K562 (cell line): Measurements from ENCODE around the gene BMPR2. TPM values are rescaled to one million over a fixed set of nuclear protein-coding genes. Genes with fewer than 3 reads are reported as not detected.

Source experiments
- ATAC-seq: fragments of 200-7000 bp; cut with Tn5 transposase; 3 replicates; pipeline ENCODE4 v1.9.1; 2020; ENCODE audit warnings: moderate library complexity
- BruUV-seq: library from RNA; stranded (reverse); fragments of 400-500 nt; replicated peaks from 2 replicates; lab custom pipeline; 2021; lab: Mats Ljungman, UMichigan
- CTCF ChIA-PET: fragments of 300-600 bp; formaldehyde crosslinking; extraction: SDS; loops from one replicate; lab custom pipeline; 2021; ENCODE audit warnings: low intra/inter-chr PET ratio; lab: Yijun Ruan, JAX
- POLR2A ChIA-PET: fragments of 300-600, 350-650 bp; sonication (Branson Sonifier 250); formaldehyde crosslinking; extraction: SDS; loops from one replicate; lab custom pipeline; 2021; ENCODE audit warnings: antibody characterized with exemption, inconsistent platforms; lab: Yijun Ruan, JAX
- DNase-seq, 4 experiments: peaks; one replicate each; pipeline versions ENCODE4 v3.0.0 to v3.0.0-alpha.2; 2011 to 2018; ENCODE audit warnings: low spot score in 3 of 4, mixed read lengths in 3 of 4; ENCODE audit errors: extremely low read depth in 1 of 4
- FAIRE-seq: peaks from 2 replicates; lab custom pipeline; 2011; peaks lifted over from hg19 to GRCh38; lab: Jason Lieb, UNC
- H2AFZ ChIP-seq: 2 replicates; pipeline ENCODE4 v1.6.0; 2011; ENCODE audit warnings: low read depth, low read length, control low read depth, inconsistent platforms
- H3K27ac ChIP-seq: fragments of 200-600 bp; 3 replicates; pipeline ENCODE4 v1.8.0; 2011; ENCODE audit warnings: low read depth, mild to moderate bottlenecking, control low read depth, inconsistent platforms, low read length, moderate library complexity, mixed read lengths; ENCODE audit errors: extremely low read depth
- H3K27me3 ChIP-seq, 2 experiments: fragments of 300-600 bp in 1 of 2; 2 replicates in 1 of 2; 3 replicates in 1 of 2; pipeline versions ENCODE4 v1.6.0 to v1.8.0; 2011; ENCODE audit warnings: inconsistent platforms in 2 of 2, low read length in 2 of 2, mild to moderate bottlenecking in 1 of 2, mixed read lengths in 1 of 2, moderate library complexity in 1 of 2; ENCODE audit not compliant: control insufficient read depth in 2 of 2, insufficient read depth in 2 of 2
- H3K36me3 ChIP-seq: fragments of 300-600 bp; 3 replicates; pipeline ENCODE4 v1.8.0; 2011; ENCODE audit warnings: mild to moderate bottlenecking, low read length, inconsistent platforms; ENCODE audit not compliant: control insufficient read depth, insufficient read depth
- H3K4me1 ChIP-seq, 2 experiments: fragments of 200-600 bp in 1 of 2; replicated peaks in 1 of 2; 2 replicates in 1 of 2; 3 replicates in 1 of 2; pipeline versions ENCODE4 v1.5.1 to v1.8.0; 2011; ENCODE audit warnings: inconsistent platforms in 2 of 2, low read length in 2 of 2, mild to moderate bottlenecking in 1 of 2, mixed read lengths in 1 of 2, moderate library complexity in 1 of 2; ENCODE audit not compliant: control insufficient read depth in 2 of 2, insufficient read depth in 2 of 2
- H3K4me2 ChIP-seq: 2 replicates; pipeline ENCODE4 v1.6.1; 2011; ENCODE audit warnings: low read length, control low read depth, inconsistent platforms, mixed read lengths; ENCODE audit not compliant: insufficient read depth
- H3K4me3 ChIP-seq: fragments of 200-600 bp; sonication (generic), shearing (Covaris generic); 2 replicates; pipeline ENCODE4 v1.5.1; 2016; ENCODE audit warnings: control low read depth, inconsistent platforms
- H3K79me2 ChIP-seq: fragments of 200-600 bp; 3 replicates; pipeline ENCODE4 v1.8.0; 2011; ENCODE audit warnings: low read length, inconsistent platforms; ENCODE audit not compliant: control insufficient read depth, insufficient read depth
- H3K9ac ChIP-seq, 2 experiments: 2 replicates each; pipeline versions ENCODE4 v1.6.0 to v1.6.1; 2011; ENCODE audit warnings: low read depth in 2 of 2, low read length in 2 of 2, control low read depth in 1 of 2, inconsistent platforms in 1 of 2, mild to moderate bottlenecking in 1 of 2, mixed read lengths in 1 of 2; ENCODE audit not compliant: insufficient read depth in 1 of 2
- H3K9me1 ChIP-seq: one replicate; pipeline ENCODE4 v1.6.0; 2011; ENCODE audit warnings: inconsistent platforms, mild to moderate bottlenecking, low read length, moderate library complexity; ENCODE audit not compliant: control insufficient read depth, insufficient read depth
- H3K9me3 ChIP-seq: replicated peaks from 2 replicates; pipeline ENCODE4 v1.5.1; 2011; ENCODE audit warnings: low read depth, low read length, inconsistent platforms; ENCODE audit not compliant: control insufficient read depth, insufficient read depth
- H4K20me1 ChIP-seq: replicated peaks from 2 replicates; pipeline ENCODE4 v1.6.1; 2011; ENCODE audit warnings: low read length, inconsistent platforms, mixed read lengths; ENCODE audit not compliant: control insufficient read depth, insufficient read depth
- MYNN ChIP-seq, 2 experiments: sonication (generic); formaldehyde crosslinking in 1 of 2; IDR thresholded peaks; 2 replicates each; pipeline versions ENCODE4 v1.5.0 to v1.6.1; 2016 to 2020; ENCODE audit warnings: antibody characterized with exemption in 1 of 2, missing genetic modification reagents in 1 of 2
- ZBTB34 ChIP-seq: fragments of 250-450 bp; sonication (Bioruptor Pico); IDR thresholded peaks from 2 replicates; pipeline ENCODE4 v1.8.0; 2021; ENCODE audit warnings: mild to moderate bottlenecking, moderate library complexity
- ZNF165 ChIP-seq: fragments of 250-450 bp; sonication (Bioruptor Pico); IDR thresholded peaks from 2 replicates; pipeline ENCODE4 v1.4.0; 2020; ENCODE audit warnings: borderline replicate concordance
- ZNF518B ChIP-seq: fragments of 250-450 bp; sonication (Bioruptor Pico); IDR thresholded peaks from 2 replicates; pipeline ENCODE4 v1.5.0; 2021; ENCODE audit warnings: mild to moderate bottlenecking, moderate library complexity
- ZNF639 ChIP-seq, 2 experiments: fragments of 200-800 bp in 1 of 2; sonication (Bioruptor generic) in 1 of 2; sonication (generic) in 1 of 2; formaldehyde crosslinking in 1 of 2; IDR thresholded peaks in 1 of 2; conservative IDR thresholded peaks in 1 of 2; 2 replicates each; pipeline versions ENCODE4 v1.5.0 to v1.6.1; 2016 to 2020; ENCODE audit warnings: missing compliant biosample characterization in 1 of 2, missing genetic modification characterization in 1 of 2, missing genetic modification reagents in 1 of 2
- WGBS: fragments of 100-300 bp; shearing (Covaris generic); methylation state at CpG from one replicate; pipeline ENCODE4 v1.1.6; 2016; ENCODE audit warnings: low coverage, mixed read lengths; ENCODE audit not compliant: insufficient coverage; ENCODE audit errors: missing lambda C conversion rate; 5-methylcytosine and 5-hydroxymethylcytosine counted together
- in situ Hi-C: fragments of 300-500 bp; cut with MboI; formaldehyde crosslinking; loops from 4 replicates; pipeline ENCODE4 v1.15.0; 2018; ENCODE audit warnings: inconsistent platforms, mixed read lengths
- intact Hi-C: fragments of 100-400 bp; cut with micrococcal nuclease; formaldehyde crosslinking; loops from 2 replicates; pipeline ENCODE4 v1.14.2; 2022
- polyA plus RNA-seq, 8 experiments: library from polyadenylated mRNA; depleted of rRNA in 4 of 8; stranded (reverse) in 5 of 8; unstranded in 3 of 8; fragments of >200 nt; fragmentation: Nextera tagmentation in 2 of 8; fragmentation: Illumina TruSeq in 1 of 8; extraction: Ambion mirVana in 2 of 8; extraction: Trizol in 1 of 8; gene quantifications; 2 replicates each; pipeline versions ENCODE4 v1.2.1 to v1.2.3, GENCODE V29; 2011 to 2014; ENCODE audit warnings: inconsistent platforms in 1 of 8, missing spikeins in 1 of 8
- total RNA-seq, 7 experiments: library from RNA; depleted of rRNA in 6 of 7; stranded (reverse); fragments of >200 nt in 6 of 7; fragmentation: Illumina TruSeq in 2 of 7; extraction: Trizol in 2 of 7; gene quantifications; 2 replicates each; pipeline versions ENCODE4 v1.2.1 to v1.2.3, GENCODE V29; 2011 to 2021; ENCODE audit warnings: low replicate concordance in 1 of 7
- TF ChIP-seq, protein P1 (sequence below): fragments of 450-650 bp; IDR thresholded peaks from 2 replicates; pipeline ENCODE4 v1.6.1; 2016; ENCODE audit warnings: low read depth, mild to moderate bottlenecking, moderate library complexity

Gene BMPR2
- total and polyA plus RNA-seq, 9 of the 15 experiments (the other 6 are each of a cell fraction or from before 2014, with no cell fraction given): 0.73 to 5.0 (median 3.3) TPM

DNA sequence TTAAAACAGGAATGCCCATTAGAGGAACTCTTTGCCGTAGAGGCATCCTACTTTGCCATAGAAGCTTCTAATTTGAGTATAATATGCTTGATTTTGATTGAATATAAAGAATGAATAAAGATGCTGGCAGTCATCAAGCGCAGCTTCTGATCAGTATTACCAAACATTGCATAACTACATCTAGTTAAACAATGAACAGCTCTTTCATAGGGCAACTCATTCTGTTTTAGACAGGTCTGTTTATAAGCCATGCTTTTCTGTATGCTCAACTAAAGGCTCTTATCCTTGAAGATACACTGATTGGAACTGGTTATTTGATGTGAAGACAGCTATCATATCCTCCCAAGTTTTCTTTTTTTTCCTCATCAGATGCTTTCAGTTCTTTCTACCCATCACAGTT lies 136.0 kb downstream of the BMPR2 start:
- 24% methylated on average over 2 of the region's 2 CpGs for WGBS
- CTCF ChIA-PET: interaction anchor here (0.7 kb wide), 1 partner anchor 883 kb away, joined by 6 read pairs; no protein-coding TSS in a partner anchor
- DNase-seq (no peak), FAIRE-seq (no peak)
- H3K9me1 ChIP-seq: no peaks in the 10 kb centered on the region
- no peak overlapping the region for H3K9ac ChIP-seq
- in situ Hi-C loops: no loop called here
- POLR2A ChIA-PET: interaction anchor here (0.6 to 0.8 kb wide), 2 partner anchors 9 to 569 kb away, joined by 3 read pairs; no protein-coding TSS in a partner anchor
- BruUV-seq: no TSS peak
- H3K36me3 ChIP-seq: no peaks in the 10 kb centered on the region
- H3K4me2 ChIP-seq: no peak overlapping the region
- TF ChIP-seq ZNF518B (CRISPR knock-in tag): no peak
- no peak for TF ChIP-seq ZBTB34 (CRISPR knock-in tag)
- no peak for TF ChIP-seq MYNN (IDR thresholded peaks at IDR 0.05)
- no peak for TF ChIP-seq MYNN (CRISPR knock-in tag; IDR thresholded peaks at IDR 0.05)
- no peak for TF ChIP-seq ZNF639 (CRISPR knock-in tag; conservative IDR thresholded peaks at IDR 0.05 in 1 of 2, IDR thresholded peaks at IDR 0.05 in 1 of 2)
- TF ChIP-seq, protein P1, sequence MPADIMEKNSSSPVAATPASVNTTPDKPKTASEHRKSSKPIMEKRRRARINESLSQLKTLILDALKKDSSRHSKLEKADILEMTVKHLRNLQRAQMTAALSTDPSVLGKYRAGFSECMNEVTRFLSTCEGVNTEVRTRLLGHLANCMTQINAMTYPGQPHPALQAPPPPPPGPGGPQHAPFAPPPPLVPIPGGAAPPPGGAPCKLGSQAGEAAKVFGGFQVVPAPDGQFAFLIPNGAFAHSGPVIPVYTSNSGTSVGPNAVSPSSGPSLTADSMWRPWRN: no peak
- no peak for TF ChIP-seq ZNF165 (CRISPR knock-in tag)
- TF ChIP-seq, all 486 proteins: peak for 0
- H2AFZ ChIP-seq: no peak overlapping the region
- H3K79me2 ChIP-seq: no peaks in the 10 kb centered on the region
- no peaks in the 10 kb centered on the region for H3K9me3 ChIP-seq
- intact Hi-C loops: no loop called here
- H3K4me1 ChIP-seq: no peaks in the 10 kb centered on the region
- no peak for ATAC-seq
- H3K27me3 ChIP-seq: no peaks in the 10 kb centered on the region
- H4K20me1 ChIP-seq: no peaks in the 10 kb centered on the region
- no peak overlapping the region for H3K27ac ChIP-seq
- no peak overlapping the region for H3K4me3 ChIP-seq
